WTC11 (cell line): ENCODE data around the gene COL27A1. TPM values are rescaled to one million over a fixed set of nuclear protein-coding genes. Genes with fewer than 3 reads are reported as not detected.

Experiments
- ATAC-seq: fragments of 200-7000 bp; cut with Tn5 transposase; 2 replicates; pipeline ENCODE4 v1.10.0; 2021; ENCODE audit warnings: mild to moderate bottlenecking, moderate library complexity
- CTCF ChIA-PET: fragments of 300-600 bp; sonication (Branson Sonifier 250); formaldehyde crosslinking; loops from one replicate; lab custom pipeline; 2021; ENCODE audit warnings: antibody characterized with exemption; lab: Charles Lee
- POLR2A ChIA-PET: fragments of 350-600 bp; sonication (Branson Sonifier 250); formaldehyde crosslinking; loops from one replicate; lab custom pipeline; 2021; ENCODE audit warnings: antibody characterized with exemption; lab: Charles Lee
- DNase-seq: peaks from one replicate; pipeline ENCODE4 v3.0.0; 2021; ENCODE audit warnings: low spot score
- H3K27ac Mint-ChIP-seq: 2 replicates; pipeline ENCODE4 v1.8.0; 2021; ENCODE audit warnings: mixed read lengths
- H3K27me3 Mint-ChIP-seq: 2 replicates; pipeline ENCODE4 v1.8.0; 2021; ENCODE audit warnings: low read depth, mild to moderate bottlenecking, moderate library complexity, mixed read lengths
- H3K36me3 Mint-ChIP-seq: 2 replicates; pipeline ENCODE4 v1.8.0; 2021; ENCODE audit warnings: mixed read lengths
- H3K4me1 Mint-ChIP-seq: 2 replicates; pipeline ENCODE4 v1.8.0; 2022; ENCODE audit warnings: mixed read lengths
- H3K4me3 Mint-ChIP-seq: 2 replicates; pipeline ENCODE4 v1.8.0; 2021; ENCODE audit warnings: mild to moderate bottlenecking, moderate library complexity, mixed read lengths
- H3K9me3 Mint-ChIP-seq: 2 replicates; pipeline ENCODE4 v1.8.0; 2021; ENCODE audit warnings: mixed read lengths
- AFF4 ChIP-seq: sonication (generic); formaldehyde crosslinking; IDR thresholded peaks from 2 replicates; pipeline ENCODE4 v1.8.1; 2023; ENCODE audit warnings: mild to moderate bottlenecking, missing genetic modification reagents, borderline replicate concordance
- ATF1 ChIP-seq: sonication (generic); formaldehyde crosslinking; IDR thresholded peaks from 2 replicates; pipeline ENCODE4 v1.8.1; 2023; ENCODE audit warnings: mild to moderate bottlenecking, moderate library complexity, missing genetic modification reagents
- CREB1 ChIP-seq: sonication (generic); formaldehyde crosslinking; IDR thresholded peaks from 2 replicates; pipeline ENCODE4 v1.8.0; 2023; ENCODE audit warnings: mild to moderate bottlenecking, missing genetic modification reagents
- FOXK1 ChIP-seq: sonication (generic); formaldehyde crosslinking; IDR thresholded peaks from 2 replicates; pipeline ENCODE4 v1.8.0; 2022; ENCODE audit warnings: mild to moderate bottlenecking, moderate library complexity, missing genetic modification reagents
- FOXP4 ChIP-seq: sonication (generic); formaldehyde crosslinking; IDR thresholded peaks from 2 replicates; pipeline ENCODE4 v1.8.0; 2022; ENCODE audit warnings: mild to moderate bottlenecking, missing genetic modification reagents
- GRHL2 ChIP-seq: fragments of 250-450 bp; sonication (Bioruptor Pico); IDR thresholded peaks from 2 replicates; pipeline ENCODE4 v1.8.0; 2022; ENCODE audit warnings: mild to moderate bottlenecking, moderate library complexity; ENCODE audit not compliant: insufficient replicate concordance, severe bottlenecking
- IRF2 ChIP-seq: sonication (generic); formaldehyde crosslinking; IDR thresholded peaks from 2 replicates; pipeline ENCODE4 v1.8.0; 2022; ENCODE audit warnings: low read depth, missing genetic modification reagents, borderline replicate concordance
- KAT7 ChIP-seq: sonication (generic); formaldehyde crosslinking; IDR thresholded peaks from 2 replicates; pipeline ENCODE4 v1.8.1; 2023; ENCODE audit warnings: missing genetic modification reagents, mild to moderate bottlenecking, borderline replicate concordance
- MXD4 ChIP-seq: fragments of 250-450 bp; sonication (Bioruptor Pico); IDR thresholded peaks from 2 replicates; pipeline ENCODE4 v1.8.0; 2021; ENCODE audit warnings: mild to moderate bottlenecking, moderate library complexity, borderline replicate concordance
- NFE2L1 ChIP-seq: sonication (generic); formaldehyde crosslinking; IDR thresholded peaks from 2 replicates; pipeline ENCODE4 v1.8.1; 2023; ENCODE audit warnings: missing genetic modification reagents
- NR3C1 ChIP-seq: sonication (generic); formaldehyde crosslinking; conservative IDR thresholded peaks from 2 replicates; pipeline ENCODE4 v1.8.1; 2023; ENCODE audit warnings: low read depth, mild to moderate bottlenecking, missing genetic modification reagents
- OVOL2 ChIP-seq: fragments of 250-450 bp; sonication (Bioruptor Pico); IDR thresholded peaks from 2 replicates; pipeline ENCODE4 v1.9.0; 2021; ENCODE audit warnings: mild to moderate bottlenecking, borderline replicate concordance
- SMAD4 ChIP-seq: sonication (generic); formaldehyde crosslinking; IDR thresholded peaks from 2 replicates; pipeline ENCODE4 v1.8.0; 2022; ENCODE audit warnings: mild to moderate bottlenecking, missing genetic modification reagents
- SOX15 ChIP-seq: fragments of 250-450 bp; sonication (Bioruptor Pico); IDR thresholded peaks from 2 replicates; pipeline ENCODE4 v1.9.0; 2021; ENCODE audit warnings: mild to moderate bottlenecking
- STAT6 ChIP-seq: sonication (generic); formaldehyde crosslinking; conservative IDR thresholded peaks from 2 replicates; pipeline ENCODE4 v1.8.1; 2023; ENCODE audit warnings: mild to moderate bottlenecking, low read depth, missing genetic modification reagents, moderate library complexity
- ZNF121 ChIP-seq: sonication (generic); formaldehyde crosslinking; IDR thresholded peaks from 2 replicates; pipeline ENCODE4 v1.8.0; 2023; ENCODE audit warnings: missing genetic modification reagents
- ZNF219 ChIP-seq: sonication (generic); formaldehyde crosslinking; IDR thresholded peaks from 2 replicates; pipeline ENCODE4 v1.8.0; 2023; ENCODE audit warnings: missing genetic modification reagents, mild to moderate bottlenecking, borderline replicate concordance
- ZNF232 ChIP-seq: sonication (generic); formaldehyde crosslinking; IDR thresholded peaks from 2 replicates; pipeline ENCODE4 v1.8.0; 2022; ENCODE audit warnings: mild to moderate bottlenecking, missing genetic modification reagents
- ZNF317 ChIP-seq: sonication (generic); formaldehyde crosslinking; IDR thresholded peaks from 2 replicates; pipeline ENCODE4 v1.8.1; 2023; ENCODE audit warnings: low read depth, mild to moderate bottlenecking, moderate library complexity, missing genetic modification reagents, borderline replicate concordance
- ZNF423 ChIP-seq: fragments of 250-450 bp; sonication (Bioruptor Pico); IDR thresholded peaks from 2 replicates; pipeline ENCODE4 v2.1.2; 2022; ENCODE audit warnings: mild to moderate bottlenecking, moderate library complexity
- total RNA-seq: library from RNA; stranded (reverse); gene quantifications from 3 replicates; pipeline ENCODE4 v1.2.3, GENCODE V29; 2021
- TF ChIP-seq, protein P1 (sequence below): sonication (generic); formaldehyde crosslinking; conservative IDR thresholded peaks from 2 replicates; pipeline ENCODE4 v1.8.1; 2022; ENCODE audit warnings: mild to moderate bottlenecking, missing genetic modification reagents
- TF ChIP-seq, protein P2 (sequence below): fragments of 250-450 bp; sonication (Bioruptor Pico); IDR thresholded peaks from 2 replicates; pipeline ENCODE4 v1.9.0; 2021; ENCODE audit warnings: mild to moderate bottlenecking

COL27A1 gene
- total RNA-seq, 1 experiment from 2014 or later = 47.5 TPM

DNA sequence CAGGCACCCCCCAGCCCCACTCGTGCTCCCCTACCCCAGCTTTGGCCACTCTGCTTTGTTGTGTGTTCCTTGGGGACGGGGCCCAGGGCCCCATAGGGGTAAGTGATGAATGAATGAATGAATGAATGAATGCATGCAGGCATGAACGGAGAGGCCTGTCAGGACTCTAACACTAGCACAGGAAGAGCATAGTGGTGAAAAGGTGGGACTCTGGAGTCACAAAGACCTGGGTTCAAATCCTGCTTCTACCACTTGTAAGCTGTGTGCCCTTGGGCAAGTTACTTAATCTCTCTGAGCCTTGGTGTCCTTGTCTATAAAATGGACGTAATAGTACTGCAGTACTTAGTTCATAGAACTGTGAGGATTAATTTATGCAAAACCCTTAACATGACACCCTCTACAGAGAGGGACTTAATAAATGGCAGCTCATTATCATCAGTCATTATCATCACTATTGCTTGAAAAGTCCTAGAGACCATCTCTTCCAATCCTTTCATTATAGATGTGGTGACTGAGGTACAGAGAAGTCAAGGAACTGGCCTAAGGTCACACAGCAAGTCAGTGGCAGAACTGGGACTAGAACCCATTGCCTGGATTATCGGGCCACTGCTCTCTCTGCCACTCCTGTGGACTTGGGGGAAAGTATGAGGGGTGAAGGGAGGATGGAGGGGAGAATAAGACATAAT, 187.6 kb downstream of the COL27A1 start:
- CTCF ChIA-PET = no interaction called here
- POLR2A ChIA-PET = no interaction called here
- DNase-seq = no peak

GRCh38 chr9:114343471-114344187, 188.3 kb downstream of the COL27A1 start:
- H3K27me3 Mint-ChIP-seq = no peaks in the 10 kb centered on the region
- ATAC-seq = no peak
- no peak for DNase-seq
- H3K4me1 Mint-ChIP-seq = peaks cover 4% of the 10 kb centered on the region
- H3K27ac Mint-ChIP-seq = no peak overlapping the region
- POLR2A ChIA-PET = no interaction called here
- no peak overlapping the region for H3K4me3 Mint-ChIP-seq
- no peaks in the 10 kb centered on the region for H3K9me3 Mint-ChIP-seq
- peaks cover 44% of the 10 kb centered on the region for H3K36me3 Mint-ChIP-seq
- CTCF ChIA-PET = no interaction called here
- TF ChIP-seq ZNF121 (CRISPR knock-in tag) = no peak
- TF ChIP-seq, protein P1, sequence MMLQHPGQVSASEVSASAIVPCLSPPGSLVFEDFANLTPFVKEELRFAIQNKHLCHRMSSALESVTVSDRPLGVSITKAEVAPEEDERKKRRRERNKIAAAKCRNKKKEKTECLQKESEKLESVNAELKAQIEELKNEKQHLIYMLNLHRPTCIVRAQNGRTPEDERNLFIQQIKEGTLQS (CRISPR knock-in tag) = no peak
- TF ChIP-seq AFF4 = no peak
- 0 out of 2 replicates have a peak, but pooled peaks have one; percentile 47 for TF ChIP-seq ATF1 (CRISPR knock-in tag)

More for the DNA sequence above, 187.6 kb downstream of the COL27A1 start:
- Mint-ChIP-seq H3K36me3 (peaks cover 44% of the 10 kb centered on the region), H3K9me3 (no peaks in the 10 kb centered on the region), H3K27ac (no peak overlapping the region)
- TF ChIP-seq OVOL2 (CRISPR knock-in tag) = no peak
- no peak for TF ChIP-seq FOXP4 (CRISPR knock-in tag)
- no peak for TF ChIP-seq SMAD4 (CRISPR knock-in tag)
- no peak for TF ChIP-seq ATF1 (CRISPR knock-in tag)
- TF ChIP-seq GRHL2 (CRISPR knock-in tag) = no peak
- TF ChIP-seq ZNF121 (CRISPR knock-in tag) = no peak
- TF ChIP-seq CREB1 (CRISPR knock-in tag) = no peak
- no peak for TF ChIP-seq ZNF232 (CRISPR knock-in tag)
- TF ChIP-seq KAT7 (CRISPR knock-in tag) = no peak
- no peak for TF ChIP-seq FOXK1
- no peak for TF ChIP-seq STAT6 (CRISPR knock-in tag)
- TF ChIP-seq SOX15 (CRISPR knock-in tag) = no peak
- no peak for TF ChIP-seq IRF2
- no peak for TF ChIP-seq MXD4 (CRISPR knock-in tag)
- TF ChIP-seq, protein P2, sequence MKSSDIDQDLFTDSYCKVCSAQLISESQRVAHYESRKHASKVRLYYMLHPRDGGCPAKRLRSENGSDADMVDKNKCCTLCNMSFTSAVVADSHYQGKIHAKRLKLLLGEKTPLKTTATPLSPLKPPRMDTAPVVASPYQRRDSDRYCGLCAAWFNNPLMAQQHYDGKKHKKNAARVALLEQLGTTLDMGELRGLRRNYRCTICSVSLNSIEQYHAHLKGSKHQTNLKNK (CRISPR knock-in tag) = no peak
- no peak for TF ChIP-seq NR3C1 (CRISPR knock-in tag)
- TF ChIP-seq ZNF423 (CRISPR knock-in tag) = no peak
- TF ChIP-seq ZNF317 (CRISPR knock-in tag) = no peak
- no peak for TF ChIP-seq ZNF219 (CRISPR knock-in tag)
- TF ChIP-seq NFE2L1 (CRISPR knock-in tag) = no peak
- TF ChIP-seq, all 79 proteins: peak for 0
- H3K4me1 Mint-ChIP-seq = no peaks in the 10 kb centered on the region
- H3K27me3 Mint-ChIP-seq = no peaks in the 10 kb centered on the region
- no peak overlapping the region for H3K4me3 Mint-ChIP-seq
- ATAC-seq = no peak
